Measurements from ENCODE around the gene ACTR2. TPM values are rescaled to one million over a fixed set of nuclear protein-coding genes. Genes with fewer than 3 reads are reported as not detected.
A peak's percentile ranks its signal among the peaks of the same experiment; 100 is the strongest.

ACTR2 gene
- total RNA-seq, 1 donor from 2014 or later, result 279 TPM

DNA sequence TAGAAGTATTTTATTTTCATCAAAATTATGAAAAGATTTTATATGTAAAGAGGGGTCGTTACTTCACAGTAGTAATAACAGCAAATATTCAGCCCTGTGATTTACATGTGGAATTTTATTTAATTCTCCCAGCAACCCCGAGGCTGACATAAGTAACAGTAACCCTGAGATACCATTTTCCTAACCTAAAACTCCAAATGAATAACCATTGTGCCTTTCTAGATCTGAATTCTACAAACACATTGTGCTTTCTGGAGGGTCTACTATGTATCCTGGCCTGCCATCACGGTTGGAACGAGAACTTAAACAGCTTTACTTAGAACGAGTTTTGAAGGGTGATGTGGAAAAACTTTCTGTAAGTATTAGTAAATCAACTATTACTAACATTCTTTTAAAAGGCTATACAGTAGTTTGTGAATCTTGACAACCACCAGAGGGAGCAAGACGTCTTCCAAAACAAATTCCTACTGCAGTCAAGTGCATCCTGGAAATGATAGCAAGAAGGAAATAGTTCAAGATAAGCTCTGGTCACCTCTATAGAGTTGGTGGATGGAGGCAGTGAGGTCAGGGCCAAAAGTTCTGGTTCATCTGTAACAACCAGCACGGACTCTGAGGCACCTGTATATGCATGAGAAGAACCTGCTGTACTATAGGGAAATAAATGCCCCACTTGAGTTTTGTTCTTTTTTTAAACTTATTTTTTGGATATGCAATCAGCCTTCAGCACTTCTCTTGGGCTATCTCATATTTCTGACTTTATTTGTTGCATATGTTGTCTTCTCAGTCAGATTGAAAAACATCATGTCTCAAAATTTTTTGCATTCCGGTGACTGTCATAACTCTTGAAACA, 37.4 kb downstream of the ACTR2 start:
- DNase-seq (no peak), ATAC-seq (peak; percentile 88 to 89)
- intact Hi-C loops (cut with DNase I), result loop anchor here (10.0 kb wide), 1 partner anchor 280 kb away; no protein-coding TSS in a partner anchor
- peaks cover 17% of the 10 kb centered on the region for H3K4me1 ChIP-seq
- peaks cover 84% of the 10 kb centered on the region for H3K36me3 ChIP-seq
- no peak overlapping the region for H3K27ac ChIP-seq
- TF ChIP-seq, protein P1, sequence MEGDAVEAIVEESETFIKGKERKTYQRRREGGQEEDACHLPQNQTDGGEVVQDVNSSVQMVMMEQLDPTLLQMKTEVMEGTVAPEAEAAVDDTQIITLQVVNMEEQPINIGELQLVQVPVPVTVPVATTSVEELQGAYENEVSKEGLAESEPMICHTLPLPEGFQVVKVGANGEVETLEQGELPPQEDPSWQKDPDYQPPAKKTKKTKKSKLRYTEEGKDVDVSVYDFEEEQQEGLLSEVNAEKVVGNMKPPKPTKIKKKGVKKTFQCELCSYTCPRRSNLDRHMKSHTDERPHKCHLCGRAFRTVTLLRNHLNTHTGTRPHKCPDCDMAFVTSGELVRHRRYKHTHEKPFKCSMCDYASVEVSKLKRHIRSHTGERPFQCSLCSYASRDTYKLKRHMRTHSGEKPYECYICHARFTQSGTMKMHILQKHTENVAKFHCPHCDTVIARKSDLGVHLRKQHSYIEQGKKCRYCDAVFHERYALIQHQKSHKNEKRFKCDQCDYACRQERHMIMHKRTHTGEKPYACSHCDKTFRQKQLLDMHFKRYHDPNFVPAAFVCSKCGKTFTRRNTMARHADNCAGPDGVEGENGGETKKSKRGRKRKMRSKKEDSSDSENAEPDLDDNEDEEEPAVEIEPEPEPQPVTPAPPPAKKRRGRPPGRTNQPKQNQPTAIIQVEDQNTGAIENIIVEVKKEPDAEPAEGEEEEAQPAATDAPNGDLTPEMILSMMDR (IDR thresholded peaks at IDR 0.05), result peak; percentile 63
- H3K27me3 ChIP-seq (ENCODE audit: low read depth), result no peaks in the 10 kb centered on the region
- no peaks in the 10 kb centered on the region for H3K9me3 ChIP-seq
- H3K4me3 ChIP-seq, result no peak overlapping the region

DNA sequence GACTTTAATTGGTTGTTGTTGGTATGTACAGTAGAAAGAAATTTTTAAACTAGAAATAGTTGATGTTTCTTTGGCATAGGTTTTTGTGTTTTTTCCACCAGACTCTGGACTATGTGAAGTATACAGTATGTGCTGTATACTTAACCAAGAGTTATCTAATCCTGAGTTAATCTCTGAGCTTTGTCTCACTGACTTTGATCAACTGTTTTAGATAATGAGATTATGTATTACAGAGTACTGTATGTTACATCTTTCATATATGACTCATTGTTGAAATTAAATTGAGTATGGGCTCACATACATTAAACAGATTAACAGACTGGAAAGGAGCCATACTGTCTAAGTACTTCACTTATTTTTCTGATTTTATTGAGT, 38.0 kb downstream of the ACTR2 start:
- TF ChIP-seq, protein P1 (IDR thresholded peaks at IDR 0.05), result no peak
- H3K27ac ChIP-seq, result no peak overlapping the region
- no peak overlapping the region for H3K4me3 ChIP-seq
- H3K36me3 ChIP-seq, result peaks cover 78% of the 10 kb centered on the region
- ATAC-seq (no peak), DNase-seq (no peak)
- H3K4me1 ChIP-seq, result peaks cover 17% of the 10 kb centered on the region
- no peaks in the 10 kb centered on the region for H3K9me3 ChIP-seq
- intact Hi-C loops (cut with DNase I), result loop anchor here (10.0 kb wide), 1 partner anchor 279 kb away; no protein-coding TSS in a partner anchor
- H3K27me3 ChIP-seq (ENCODE audit: low read depth), result no peaks in the 10 kb centered on the region

DNA sequence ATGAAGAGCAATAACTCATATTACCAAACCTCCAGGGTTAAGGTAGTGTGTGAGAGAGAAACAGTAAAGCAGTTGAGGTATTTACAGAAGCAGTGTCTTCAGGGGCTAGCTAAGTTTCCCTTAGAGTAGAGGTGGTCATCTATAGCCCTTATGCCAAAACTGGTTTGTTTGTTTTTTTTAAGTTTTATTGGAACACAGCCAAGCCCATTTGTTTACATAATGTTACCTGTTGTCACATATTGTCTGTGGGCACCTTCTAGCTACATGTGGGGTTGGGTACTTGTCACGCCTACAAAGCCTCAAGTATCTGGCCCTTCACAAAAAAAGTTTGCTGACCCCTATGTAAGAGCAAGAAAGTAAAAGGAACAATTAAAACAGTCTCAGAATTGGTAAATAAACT, 39.4 kb downstream of the ACTR2 start:
- ATAC-seq (no peak), DNase-seq (no peak)
- H3K36me3 ChIP-seq, result peaks cover 75% of the 10 kb centered on the region
- H3K27me3 ChIP-seq (ENCODE audit: low read depth), result no peaks in the 10 kb centered on the region
- peaks cover 17% of the 10 kb centered on the region for H3K4me1 ChIP-seq
- H3K27ac ChIP-seq, result no peak overlapping the region
- no peak overlapping the region for H3K4me3 ChIP-seq
- intact Hi-C loops (cut with DNase I), result loop anchor here (10.0 kb wide), 1 partner anchor 278 kb away; no protein-coding TSS in a partner anchor
- TF ChIP-seq, protein P1 (IDR thresholded peaks at IDR 0.05), result no peak
- H3K9me3 ChIP-seq, result no peaks in the 10 kb centered on the region

DNA sequence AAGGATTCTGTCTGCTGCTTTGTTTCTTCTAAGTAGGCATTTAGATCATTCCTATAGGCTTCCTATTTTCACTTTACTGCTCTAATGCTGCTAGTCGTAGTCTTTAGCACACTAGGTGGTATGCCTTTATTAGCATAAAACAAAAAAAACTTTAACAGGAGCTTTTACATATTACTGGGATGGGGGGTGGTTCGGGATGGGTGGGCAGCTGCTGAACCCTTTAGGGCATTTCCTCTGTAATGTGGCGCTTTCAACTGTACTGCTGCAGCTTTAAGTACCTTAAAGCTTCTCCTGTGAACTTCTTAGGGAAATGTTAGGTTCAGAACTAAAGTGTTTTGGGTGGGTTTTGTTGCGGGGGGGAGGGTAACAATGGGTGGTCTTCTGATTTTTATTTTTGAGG, 41.3 kb downstream of the ACTR2 start:
- TF ChIP-seq, protein P1 (IDR thresholded peaks at IDR 0.05), result no peak
- H3K4me3 ChIP-seq, result no peak overlapping the region
- ATAC-seq, result no peak
- H3K27me3 ChIP-seq (ENCODE audit: low read depth), result no peaks in the 10 kb centered on the region
- H3K36me3 ChIP-seq, result peaks cover 70% of the 10 kb centered on the region
- no peak overlapping the region for H3K27ac ChIP-seq
- intact Hi-C loops (cut with DNase I), result loop anchor here (10.0 kb wide), 1 partner anchor 276 kb away; no protein-coding TSS in a partner anchor
- DNase-seq, result no peak
- H3K9me3 ChIP-seq, result no peaks in the 10 kb centered on the region
- H3K4me1 ChIP-seq, result peaks cover 17% of the 10 kb centered on the region

DNA sequence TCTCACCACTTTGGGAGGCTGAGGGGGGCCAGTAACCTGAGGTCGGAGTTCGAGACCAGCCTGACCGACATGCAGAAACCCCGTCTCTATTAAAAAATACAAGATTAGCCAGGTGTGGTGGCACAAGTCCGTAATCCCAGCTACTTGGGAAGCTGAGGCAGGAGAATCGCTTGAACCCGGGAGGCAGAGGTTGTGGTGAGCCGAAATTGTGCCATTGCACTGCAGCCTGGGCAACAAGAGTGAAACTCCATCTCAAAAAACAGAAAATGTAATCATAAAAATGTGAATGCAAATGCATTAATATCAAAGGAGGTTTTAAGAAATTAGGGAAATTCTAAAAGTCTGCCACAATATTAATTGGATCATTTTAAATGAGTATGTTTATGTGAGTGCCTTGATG, 45.7 kb downstream of the ACTR2 start:
- Histone ChIP-seq H3K4me1 (peaks cover 35% of the 10 kb centered on the region), H3K9me3 (no peaks in the 10 kb centered on the region), H3K4me3 (no peak overlapping the region), H3K36me3 (peaks cover 32% of the 10 kb centered on the region), H3K27ac (no peak overlapping the region), H3K27me3 (ENCODE audit: low read depth) (no peaks in the 10 kb centered on the region)
- TF ChIP-seq, protein P1 (IDR thresholded peaks at IDR 0.05), result no peak
- intact Hi-C loops (cut with DNase I), result no loop called here
- DNase-seq (no peak), ATAC-seq (no peak)
